Vagina (tissue), 2 donors: Measurements from ENCODE around the gene GJB4.

Experiments
- POLR2A ChIP-seq, 2 donors: fragments of 450-650 bp; IDR thresholded peaks; one replicate each; pipeline ENCODE4 v1.6.1; 2017; ENCODE audit warnings: antibody characterized with exemption in 2 of 2, mild to moderate bottlenecking in 2 of 2, moderate library complexity in 2 of 2
- POLR2AphosphoS5 ChIP-seq, 2 donors: sonication (generic); formaldehyde crosslinking; IDR thresholded peaks; one replicate each; pipeline ENCODE4 v1.9.0; 2017; ENCODE audit warnings: antibody characterized with exemption in 2 of 2, mild to moderate bottlenecking in 2 of 2, low read depth in 1 of 2; ENCODE audit not compliant: insufficient read depth in 1 of 2

DNA sequence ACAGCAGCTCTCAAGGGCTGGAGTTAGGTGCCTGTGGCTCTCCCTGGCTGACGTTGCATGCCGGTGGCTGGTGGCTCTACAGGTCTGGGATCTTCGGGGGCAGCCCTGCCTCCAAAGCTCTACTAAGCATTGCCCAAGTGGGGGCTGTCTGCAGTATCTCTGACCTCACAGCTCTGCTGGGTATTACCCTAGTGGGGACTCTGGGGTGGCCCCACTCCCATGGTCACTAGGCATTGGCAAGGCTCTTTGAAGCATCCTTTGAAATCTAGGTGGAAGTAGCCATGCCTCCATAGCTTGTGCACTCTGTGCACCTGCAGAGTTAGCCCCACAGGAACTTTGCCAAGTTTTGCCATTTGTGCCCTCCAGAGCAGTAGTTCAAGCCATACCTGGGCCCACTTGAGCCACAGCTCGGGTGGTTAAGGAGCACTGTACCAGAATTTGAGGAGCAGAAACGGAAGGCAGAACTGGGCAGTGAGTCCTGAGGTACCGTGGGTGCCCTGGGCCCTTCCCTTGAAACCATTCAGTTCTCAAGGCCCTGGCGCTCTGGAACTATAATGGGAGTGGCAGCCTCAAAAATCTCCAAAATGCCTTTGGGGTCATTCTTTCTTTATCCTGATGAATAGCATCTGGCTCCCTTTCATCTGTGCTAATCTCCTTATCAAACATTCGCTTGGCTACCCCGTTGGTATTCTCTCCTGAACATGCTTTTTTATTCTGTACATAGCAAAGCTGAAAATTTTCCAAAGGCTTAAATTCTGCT, 48.7 kb downstream of the GJB4 start:
- no peak for TF ChIP-seq POLR2AphosphoS5 (IDR thresholded peaks at IDR 0.05; ENCODE audit: insufficient read depth in 1 of 2, low read depth in 1 of 2)
- TF ChIP-seq POLR2A (IDR thresholded peaks at IDR 0.05) = no peak
